ENCODE measurements around the gene TAOK3.
"Not testable (repeated sequence)": the region's sequence is repeated elsewhere in the genome, so short reads cannot be mapped to it uniquely, and the experiment has no call there.

TAOK3 gene

GRCh38 chr12:118290130-118290529 lies 82.6 kb downstream of the TAOK3 start:
- FAIRE-seq: no peak

GRCh38 chr12:118288174-118288573 lies 84.5 kb downstream of the TAOK3 start:
- FAIRE-seq: no peak

GRCh38 chr12:118287728-118288127 lies 85.0 kb downstream of the TAOK3 start:
- FAIRE-seq: no peak

GRCh38 chr12:118282767-118283166 lies 89.9 kb downstream of the TAOK3 start:
- FAIRE-seq: no peak

- not testable (repeated sequence) for FAIRE-seq
Observed at GRCh38 chr12:118278288-118278687, 94.4 kb downstream of the TAOK3 start.

- FAIRE-seq: no peak
Observed at GRCh38 chr12:118274066-118274465, 98.6 kb downstream of the TAOK3 start.

GRCh38 chr12:118271770-118272417 lies 100.8 kb downstream of the TAOK3 start:
- no peak for FAIRE-seq

GRCh38 chr12:118271183-118271582 lies 101.5 kb downstream of the TAOK3 start:
- no peak for FAIRE-seq

- no peak for FAIRE-seq
Observed at GRCh38 chr12:118269806-118270205, 102.9 kb downstream of the TAOK3 start.

- FAIRE-seq: no peak
Observed at GRCh38 chr12:118259079-118259478, 113.6 kb downstream of the TAOK3 start.

- no peak for FAIRE-seq
Observed at GRCh38 chr12:118256352-118256751, 116.4 kb downstream of the TAOK3 start.

GRCh38 chr12:118249547-118249946 lies 123.2 kb downstream of the TAOK3 start:
- FAIRE-seq: no peak

GRCh38 chr12:118245886-118246285 lies 126.8 kb downstream of the TAOK3 start:
- not testable (repeated sequence) for FAIRE-seq

GRCh38 chr12:118238888-118239287 lies 133.8 kb downstream of the TAOK3 start:
- no peak for FAIRE-seq

GRCh38 chr12:118237908-118238307 lies 134.8 kb downstream of the TAOK3 start:
- FAIRE-seq: no peak

- no peak for FAIRE-seq
Observed at GRCh38 chr12:118237052-118237665, 135.5 kb downstream of the TAOK3 start.

GRCh38 chr12:118220702-118221101 lies 152.0 kb downstream of the TAOK3 start:
- FAIRE-seq: no peak

- no peak for FAIRE-seq
Observed at GRCh38 chr12:118219772-118220171, 152.9 kb downstream of the TAOK3 start.

GRCh38 chr12:118219106-118219505 lies 153.6 kb downstream of the TAOK3 start:
- FAIRE-seq: no peak

GRCh38 chr12:118213452-118213851 lies 159.3 kb downstream of the TAOK3 start:
- no peak for FAIRE-seq

- no peak for FAIRE-seq
Observed at GRCh38 chr12:118212606-118213005, 160.1 kb downstream of the TAOK3 start.

GRCh38 chr12:118206107-118206412 lies 166.6 kb downstream of the TAOK3 start:
- no peak for FAIRE-seq

GRCh38 chr12:118193958-118194357 lies 178.7 kb downstream of the TAOK3 start:
- no peak for FAIRE-seq

- FAIRE-seq: no peak
Observed at GRCh38 chr12:118193477-118193876, 179.2 kb downstream of the TAOK3 start.

- FAIRE-seq: peak; percentile 100
Observed at GRCh38 chr12:118190266-118190665, 182.4 kb downstream of the TAOK3 start.
